ENCODE measurements around the gene FTCD. TPM values are rescaled to one million over a fixed set of nuclear protein-coding genes. Genes with fewer than 3 reads are reported as not detected.
A peak's percentile ranks its signal among the peaks of the same experiment; 100 is the strongest.

The FTCD gene
- total and polyA plus RNA-seq, 2 of the 8 experiments (the other 6 are each of a cell fraction or from before 2014, with no cell fraction given): 3.3 to 4.9 TPM

DNA sequence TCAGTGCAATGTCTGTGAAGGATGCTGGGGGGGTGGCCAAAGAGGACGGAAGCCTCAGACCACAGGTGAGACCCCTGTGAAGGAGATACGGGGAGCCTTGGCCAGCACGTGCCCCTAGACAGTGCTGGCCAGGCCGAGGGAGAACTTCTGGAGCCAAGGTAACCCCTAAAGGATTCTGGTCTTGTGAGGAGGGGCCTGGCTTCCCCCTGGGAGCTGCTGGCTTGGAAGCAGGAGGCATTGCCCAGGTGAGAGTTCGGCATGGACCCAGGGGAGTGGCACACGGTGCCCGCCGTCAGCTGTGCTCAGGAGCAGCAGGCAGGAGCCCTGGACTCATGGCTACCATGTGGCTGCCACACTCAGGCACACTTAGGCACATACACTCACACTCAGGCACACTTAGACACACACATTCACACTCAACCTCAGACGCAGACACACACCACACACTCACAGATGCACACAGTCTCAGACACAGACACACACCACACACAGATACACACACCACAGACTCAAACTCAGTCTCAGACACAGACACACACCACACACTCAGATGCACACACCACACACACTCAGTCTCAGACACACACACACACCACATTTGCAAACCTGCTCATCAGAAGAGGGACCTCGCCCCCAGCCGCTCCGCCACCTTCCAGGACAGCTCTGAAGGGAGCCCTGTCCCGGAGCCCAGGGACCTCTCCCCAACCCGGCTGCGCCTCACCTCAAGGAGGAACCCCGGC is 58.6 kb downstream of the FTCD start:
- Histone ChIP-seq H4K20me1 (replicated peaks in 1 of 2; ENCODE audit: control insufficient read depth in 1 of 2, insufficient read depth in 2 of 2, low read length in 2 of 2) (peaks cover 0 to 9% of the 10 kb centered on the region in 2 experiments), H3K9me3 (ENCODE audit: insufficient read depth in 2 of 2, low read depth in 1 of 2, low read length in 1 of 2) (peaks cover 11 to 23% of the 10 kb centered on the region in 2 experiments), H3K36me3 (ENCODE audit: control insufficient read depth in 2 of 4, insufficient read depth in 4 of 4, low read length in 3 of 4) (no peaks in the 10 kb centered on the region), H3K79me1 (ENCODE audit: low read depth, low read length) (peaks cover 10% of the 10 kb centered on the region; the same call in 1 of the 2 replicates), H3K4me3 (ENCODE audit: extremely low read depth in 1 of 4, insufficient read depth in 2 of 4, low read depth in 3 of 4, low read length in 4 of 4) (peak overlapping the region in 2 of 4 experiments; percentile 72 to 73; a peak in 3 of 8 replicates), H4K8ac (ENCODE audit: extremely low read depth, insufficient read depth, low read length) (peak overlapping the region; percentile 59), H3K27me3 (replicated peaks in 1 of 4; ENCODE audit: control insufficient read depth in 3 of 4, extremely low read depth in 1 of 4, insufficient read depth in 3 of 4, low read length in 3 of 4) (peaks cover 0 to 14% (median 9%) of the 10 kb centered on the region in 4 experiments; a peak in 6 of 7 replicates), H3K56ac (replicated peaks; ENCODE audit: insufficient read length, low read depth, low read length) (no peak overlapping the region), H2BK12ac (ENCODE audit: low read depth, low read length) (peak overlapping the region; percentile 72; the same call in 1 of the 2 replicates), H2BK5ac (ENCODE audit: low read depth, low read length) (peak overlapping the region; percentile 22; the same call in 1 of the 2 replicates), H2BK120ac (replicated peaks; ENCODE audit: low read depth, low read length) (peak overlapping the region; percentile 39), H2AFZ (ENCODE audit: low read length) (no peak overlapping the region), H3K79me2 (ENCODE audit: control insufficient read depth in 1 of 2, insufficient read depth in 2 of 2, low read length in 2 of 2) (peaks cover 0 to 10% of the 10 kb centered on the region in 2 experiments; a peak in 2 of 4 replicates), H3K23ac (ENCODE audit: insufficient read length) (no peak overlapping the region), H4K5ac (ENCODE audit: insufficient read length, low read depth, low read length) (no peak overlapping the region), H3K9ac (replicated peaks in 1 of 4; ENCODE audit: extremely low read depth in 1 of 4, low read depth in 3 of 4, low read length in 3 of 4) (no peak overlapping the region), H3K18ac (ENCODE audit: extremely low read depth, low read length) (no peak overlapping the region), H3K4ac (replicated peaks; ENCODE audit: insufficient read length, low read depth, low read length) (no peak overlapping the region), H3K14ac (ENCODE audit: insufficient read length) (no peak overlapping the region), H2BK15ac (ENCODE audit: low read length) (peak overlapping the region; percentile 100), H4K91ac (replicated peaks; ENCODE audit: insufficient read length, low read length) (peak overlapping the region; percentile 75), H3K23me2 (ENCODE audit: low read depth, low read length) (peaks cover 10% of the 10 kb centered on the region; the same call in 1 of the 2 replicates), H3K4me1 (replicated peaks in 1 of 4; ENCODE audit: control insufficient read depth in 3 of 4, insufficient read depth in 4 of 4, low read length in 3 of 4) (peaks cover 0 to 4% (median 0%) of the 10 kb centered on the region in 4 experiments; a peak in 2 of 7 replicates), H3K4me2 (ENCODE audit: insufficient read depth in 1 of 2, low read depth in 2 of 2, low read length in 2 of 2) (peak overlapping the region; percentile 58 to 71), H2AK5ac (ENCODE audit: low read depth, low read length) (peak overlapping the region; percentile 76), H2BK20ac (ENCODE audit: low read length) (no peak overlapping the region), H3K27ac (ENCODE audit: low read depth, low read length) (no peak overlapping the region)
- DNase-seq (ENCODE audit: low read depth in 1 of 2, low spot score in 2 of 2) (peak in 1 of 2 experiments; percentile 53), FAIRE-seq (no peak)
- WGBS, 2 experiments (ENCODE audit: extremely low coverage in 1 of 2, insufficient coverage in 1 of 2, insufficient read length in 1 of 2, insufficient replicate concordance in 2 of 2, low coverage in 1 of 2, low lambda C conversion rate in 2 of 2, missing lambda C conversion rate in 1 of 2): 88% methylated on average over 13 of the region's 16 CpGs; no CpG with 5 or more reads in 1 of the 2 experiments
- ChIA-PET POLR2A (ENCODE audit: partially characterized antibody) (interaction anchor here (0.7 to 2.0 kb wide), 3 partner anchors 11 to 278 kb away, joined by 3 to 5 read pairs (median 3); no protein-coding TSS in a partner anchor), CTCF (ENCODE audit: partially characterized antibody) (interaction anchor here (0.9 kb wide), 1 partner anchor 12 kb away, joined by 3 read pairs; no protein-coding TSS in a partner anchor)
- TF ChIP-seq KDM1A (IDR thresholded peaks at IDR 0.05; ENCODE audit: borderline replicate concordance, low read length) (no peak), RXRA (IDR thresholded peaks at IDR 0.05; ENCODE audit: insufficient read depth, low read depth, low read length) (no peak)
- TF ChIP-seq, protein P1, sequence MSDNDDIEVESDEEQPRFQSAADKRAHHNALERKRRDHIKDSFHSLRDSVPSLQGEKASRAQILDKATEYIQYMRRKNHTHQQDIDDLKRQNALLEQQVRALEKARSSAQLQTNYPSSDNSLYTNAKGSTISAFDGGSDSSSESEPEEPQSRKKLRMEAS (IDR thresholded peaks at IDR 0.05): no peak
- TF ChIP-seq, protein P2, sequence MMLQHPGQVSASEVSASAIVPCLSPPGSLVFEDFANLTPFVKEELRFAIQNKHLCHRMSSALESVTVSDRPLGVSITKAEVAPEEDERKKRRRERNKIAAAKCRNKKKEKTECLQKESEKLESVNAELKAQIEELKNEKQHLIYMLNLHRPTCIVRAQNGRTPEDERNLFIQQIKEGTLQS (IDR thresholded peaks at IDR 0.05; ENCODE audit: insufficient read depth, low read depth, low read length): no peak

All from H1 (cell line).